Measurements from ENCODE around the gene ABHD16A. TPM values are rescaled to one million over a fixed set of nuclear protein-coding genes. Genes with fewer than 3 reads are reported as not detected.
A peak's percentile ranks its signal among the peaks of the same experiment; 100 is the strongest.

The ABHD16A gene
- total and polyA plus RNA-seq, 2 of the 13 experiments (the other 11 are each of a cell fraction or from before 2014, with no cell fraction given): 43.5 to 45.4 TPM

GRCh38 chr6:31659649-31660380 lies 43.3 kb downstream of the ABHD16A start (continued):
- TF ChIP-seq, protein P1, sequence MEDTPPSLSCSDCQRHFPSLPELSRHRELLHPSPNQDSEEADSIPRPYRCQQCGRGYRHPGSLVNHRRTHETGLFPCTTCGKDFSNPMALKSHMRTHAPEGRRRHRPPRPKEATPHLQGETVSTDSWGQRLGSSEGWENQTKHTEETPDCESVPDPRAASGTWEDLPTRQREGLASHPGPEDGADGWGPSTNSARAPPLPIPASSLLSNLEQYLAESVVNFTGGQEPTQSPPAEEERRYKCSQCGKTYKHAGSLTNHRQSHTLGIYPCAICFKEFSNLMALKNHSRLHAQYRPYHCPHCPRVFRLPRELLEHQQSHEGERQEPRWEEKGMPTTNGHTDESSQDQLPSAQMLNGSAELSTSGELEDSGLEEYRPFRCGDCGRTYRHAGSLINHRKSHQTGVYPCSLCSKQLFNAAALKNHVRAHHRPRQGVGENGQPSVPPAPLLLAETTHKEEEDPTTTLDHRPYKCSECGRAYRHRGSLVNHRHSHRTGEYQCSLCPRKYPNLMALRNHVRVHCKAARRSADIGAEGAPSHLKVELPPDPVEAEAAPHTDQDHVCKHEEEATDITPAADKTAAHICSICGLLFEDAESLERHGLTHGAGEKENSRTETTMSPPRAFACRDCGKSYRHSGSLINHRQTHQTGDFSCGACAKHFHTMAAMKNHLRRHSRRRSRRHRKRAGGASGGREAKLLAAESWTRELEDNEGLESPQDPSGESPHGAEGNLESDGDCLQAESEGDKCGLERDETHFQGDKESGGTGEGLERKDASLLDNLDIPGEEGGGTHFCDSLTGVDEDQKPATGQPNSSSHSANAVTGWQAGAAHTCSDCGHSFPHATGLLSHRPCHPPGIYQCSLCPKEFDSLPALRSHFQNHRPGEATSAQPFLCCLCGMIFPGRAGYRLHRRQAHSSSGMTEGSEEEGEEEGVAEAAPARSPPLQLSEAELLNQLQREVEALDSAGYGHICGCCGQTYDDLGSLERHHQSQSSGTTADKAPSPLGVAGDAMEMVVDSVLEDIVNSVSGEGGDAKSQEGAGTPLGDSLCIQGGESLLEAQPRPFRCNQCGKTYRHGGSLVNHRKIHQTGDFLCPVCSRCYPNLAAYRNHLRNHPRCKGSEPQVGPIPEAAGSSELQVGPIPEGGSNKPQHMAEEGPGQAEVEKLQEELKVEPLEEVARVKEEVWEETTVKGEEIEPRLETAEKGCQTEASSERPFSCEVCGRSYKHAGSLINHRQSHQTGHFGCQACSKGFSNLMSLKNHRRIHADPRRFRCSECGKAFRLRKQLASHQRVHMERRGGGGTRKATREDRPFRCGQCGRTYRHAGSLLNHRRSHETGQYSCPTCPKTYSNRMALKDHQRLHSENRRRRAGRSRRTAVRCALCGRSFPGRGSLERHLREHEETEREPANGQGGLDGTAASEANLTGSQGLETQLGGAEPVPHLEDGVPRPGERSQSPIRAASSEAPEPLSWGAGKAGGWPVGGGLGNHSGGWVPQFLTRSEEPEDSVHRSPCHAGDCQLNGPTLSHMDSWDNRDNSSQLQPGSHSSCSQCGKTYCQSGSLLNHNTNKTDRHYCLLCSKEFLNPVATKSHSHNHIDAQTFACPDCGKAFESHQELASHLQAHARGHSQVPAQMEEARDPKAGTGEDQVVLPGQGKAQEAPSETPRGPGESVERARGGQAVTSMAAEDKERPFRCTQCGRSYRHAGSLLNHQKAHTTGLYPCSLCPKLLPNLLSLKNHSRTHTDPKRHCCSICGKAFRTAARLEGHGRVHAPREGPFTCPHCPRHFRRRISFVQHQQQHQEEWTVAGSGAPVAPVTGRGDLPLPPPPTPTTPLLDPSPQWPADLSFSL (CRISPR knock-in tag; IDR thresholded peaks at IDR 0.05): no peak
- TF ChIP-seq MTF1 (CRISPR knock-in tag; IDR thresholded peaks at IDR 0.05) (no peak), MTA3 (CRISPR knock-in tag; IDR thresholded peaks at IDR 0.05) (no peak), ZNF607 (CRISPR knock-in tag; IDR thresholded peaks at IDR 0.05; ENCODE audit: borderline replicate concordance) (no peak), TAF1 (CRISPR knock-in tag; IDR thresholded peaks at IDR 0.05) (no peak), SPEN (CRISPR knock-in tag; IDR thresholded peaks at IDR 0.05; ENCODE audit: low read depth) (no peak), ZBTB7A (CRISPR knock-in tag; IDR thresholded peaks at IDR 0.05) (no peak), ZNF841 (CRISPR knock-in tag; IDR thresholded peaks at IDR 0.05; ENCODE audit: borderline replicate concordance) (no peak), ZFAT (CRISPR knock-in tag; conservative IDR thresholded peaks at IDR 0.05) (no peak), NFE2L2 (IDR thresholded peaks at IDR 0.05; ENCODE audit: low read length) (no peak), MAFG (CRISPR knock-in tag; IDR thresholded peaks at IDR 0.05) (no peak), ZSCAN20 (CRISPR knock-in tag; IDR thresholded peaks at IDR 0.05; ENCODE audit: borderline replicate concordance) (no peak), SAP130 (CRISPR knock-in tag; IDR thresholded peaks at IDR 0.05; ENCODE audit: low read depth) (peak; percentile 61; the same call in 1 of the 2 replicates)
- TF ChIP-seq, protein P2, sequence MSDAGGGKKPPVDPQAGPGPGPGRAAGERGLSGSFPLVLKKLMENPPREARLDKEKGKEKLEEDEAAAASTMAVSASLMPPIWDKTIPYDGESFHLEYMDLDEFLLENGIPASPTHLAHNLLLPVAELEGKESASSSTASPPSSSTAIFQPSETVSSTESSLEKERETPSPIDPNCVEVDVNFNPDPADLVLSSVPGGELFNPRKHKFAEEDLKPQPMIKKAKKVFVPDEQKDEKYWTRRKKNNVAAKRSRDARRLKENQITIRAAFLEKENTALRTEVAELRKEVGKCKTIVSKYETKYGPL (CRISPR knock-in tag; IDR thresholded peaks at IDR 0.05): no peak
- TF ChIP-seq, protein P3, sequence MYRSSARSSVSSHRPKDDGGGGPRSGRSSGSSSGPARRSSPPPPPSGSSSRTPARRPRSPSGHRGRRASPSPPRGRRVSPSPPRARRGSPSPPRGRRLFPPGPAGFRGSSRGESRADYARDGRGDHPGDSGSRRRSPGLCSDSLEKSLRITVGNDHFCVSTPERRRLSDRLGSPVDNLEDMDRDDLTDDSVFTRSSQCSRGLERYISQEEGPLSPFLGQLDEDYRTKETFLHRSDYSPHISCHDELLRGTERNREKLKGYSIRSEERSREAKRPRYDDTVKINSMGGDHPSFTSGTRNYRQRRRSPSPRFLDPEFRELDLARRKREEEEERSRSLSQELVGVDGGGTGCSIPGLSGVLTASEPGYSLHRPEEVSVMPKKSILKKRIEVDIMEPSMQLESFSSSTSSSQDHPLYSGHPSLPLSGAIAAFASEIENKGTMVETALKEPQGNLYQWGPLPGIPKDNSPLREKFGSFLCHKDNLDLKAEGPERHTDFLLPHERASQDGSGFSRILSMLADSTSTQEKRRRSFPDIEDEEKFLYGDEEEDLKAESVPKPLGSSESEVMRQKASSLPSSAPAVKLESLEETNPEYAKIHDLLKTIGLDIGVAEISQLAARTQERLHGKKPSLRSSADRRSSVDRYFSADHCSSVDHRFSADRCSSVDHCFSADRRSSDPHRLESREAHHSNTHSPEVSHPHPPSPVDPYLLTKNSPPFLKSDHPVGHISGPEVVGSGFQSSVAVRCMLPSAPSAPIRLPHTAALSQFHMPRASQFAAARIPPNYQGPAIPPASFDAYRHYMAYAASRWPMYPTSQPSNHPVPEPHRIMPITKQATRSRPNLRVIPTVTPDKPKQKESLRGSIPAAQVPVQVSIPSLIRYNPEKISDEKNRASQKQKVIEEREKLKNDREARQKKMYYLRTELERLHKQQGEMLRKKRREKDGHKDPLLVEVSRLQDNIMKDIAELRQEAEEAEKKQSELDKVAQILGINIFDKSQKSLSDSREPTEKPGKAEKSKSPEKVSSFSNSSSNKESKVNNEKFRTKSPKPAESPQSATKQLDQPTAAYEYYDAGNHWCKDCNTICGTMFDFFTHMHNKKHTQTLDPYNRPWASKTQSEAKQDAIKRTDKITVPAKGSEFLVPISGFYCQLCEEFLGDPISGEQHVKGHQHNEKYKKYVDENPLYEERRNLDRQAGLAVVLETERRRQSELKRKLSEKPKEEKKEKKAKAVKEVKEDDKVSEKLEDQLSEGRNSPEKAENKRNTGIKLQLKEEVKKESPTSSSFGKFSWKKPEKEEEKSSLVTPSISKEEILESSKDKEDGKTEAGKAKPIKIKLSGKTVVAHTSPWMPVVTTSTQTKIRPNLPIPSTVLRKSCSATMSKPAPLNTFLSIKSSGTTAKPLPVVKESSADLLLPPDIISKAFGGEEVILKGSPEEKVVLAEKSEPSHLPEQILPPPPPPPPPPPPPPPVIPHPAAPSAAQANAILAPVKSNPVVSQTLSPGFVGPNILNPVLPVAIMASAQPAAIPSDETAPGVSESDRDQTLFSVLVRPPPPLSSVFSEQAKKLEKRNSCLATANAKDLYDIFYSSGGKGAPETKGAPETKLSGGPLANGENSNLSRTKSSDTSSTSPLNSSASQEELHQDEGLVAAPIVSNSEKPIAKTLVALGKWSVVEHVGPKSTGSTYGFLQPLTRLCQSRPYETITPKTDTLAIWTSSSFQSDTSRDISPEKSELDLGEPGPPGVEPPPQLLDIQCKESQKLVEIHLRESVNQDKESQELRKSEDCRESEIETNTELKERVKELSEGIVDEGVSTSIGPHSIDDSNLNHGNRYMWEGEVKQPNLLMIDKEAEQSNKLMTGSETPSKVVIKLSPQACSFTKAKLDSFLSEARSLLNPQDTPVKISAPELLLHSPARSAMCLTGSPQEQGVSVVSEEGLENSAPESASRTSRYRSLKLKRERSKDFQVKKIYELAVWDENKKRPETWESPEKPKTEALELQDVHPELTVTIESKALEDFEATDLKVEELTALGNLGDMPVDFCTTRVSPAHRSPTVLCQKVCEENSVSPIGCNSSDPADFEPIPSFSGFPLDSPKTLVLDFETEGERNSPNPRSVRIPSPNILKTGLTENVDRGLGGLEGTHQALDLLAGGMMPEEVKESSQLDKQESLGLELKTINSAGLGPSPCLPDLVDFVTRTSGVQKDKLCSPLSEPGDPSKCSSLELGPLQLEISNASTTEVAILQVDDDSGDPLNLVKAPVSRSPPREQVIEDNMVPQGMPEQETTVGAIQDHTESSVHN (CRISPR knock-in tag; IDR thresholded peaks at IDR 0.05): no peak
